HG03354 (cell line): Measurements from ENCODE around the gene IFNL3.
"Not testable (repeated sequence)": the region's sequence is repeated elsewhere in the genome, so short reads cannot be mapped to it uniquely, and the experiment has no call there.

Experiments
- ATAC-seq: cut with Tn5 transposase; IDR thresholded peaks from one replicate; pipeline ENCODE4 v1.9.1; 2021; ENCODE audit warnings: mild to moderate bottlenecking; ENCODE audit not compliant: unreplicated experiment, poor library complexity, severe bottlenecking

IFNL3 gene

DNA sequence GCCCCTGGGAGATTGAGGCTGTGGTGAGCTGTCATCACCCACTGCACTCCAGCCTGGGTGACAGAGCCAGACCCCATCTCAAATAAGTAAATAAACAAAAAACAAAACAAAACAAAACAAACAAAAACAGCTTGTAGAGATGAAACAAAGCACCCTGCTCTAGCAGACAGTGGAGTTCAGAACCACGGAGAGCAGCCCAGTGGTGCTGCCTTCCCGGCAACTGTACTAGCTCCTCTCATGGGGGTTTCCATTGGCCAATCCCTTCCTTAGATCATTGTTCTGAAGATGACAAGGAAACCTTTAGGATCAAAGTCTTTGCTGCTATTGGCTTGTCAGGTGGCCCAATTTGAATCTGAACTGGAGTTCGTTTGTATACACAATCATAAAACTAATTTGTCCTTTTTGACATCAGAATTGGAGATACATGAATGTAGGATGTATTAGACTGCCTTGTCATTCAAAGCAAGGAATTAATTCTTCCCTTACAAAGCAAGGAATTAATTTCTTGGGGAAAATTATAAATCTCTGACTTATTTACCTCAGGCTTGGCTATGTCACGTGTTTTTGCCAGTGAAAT is 21.0 kb downstream of the IFNL3 start:
- ATAC-seq: no peak

DNA sequence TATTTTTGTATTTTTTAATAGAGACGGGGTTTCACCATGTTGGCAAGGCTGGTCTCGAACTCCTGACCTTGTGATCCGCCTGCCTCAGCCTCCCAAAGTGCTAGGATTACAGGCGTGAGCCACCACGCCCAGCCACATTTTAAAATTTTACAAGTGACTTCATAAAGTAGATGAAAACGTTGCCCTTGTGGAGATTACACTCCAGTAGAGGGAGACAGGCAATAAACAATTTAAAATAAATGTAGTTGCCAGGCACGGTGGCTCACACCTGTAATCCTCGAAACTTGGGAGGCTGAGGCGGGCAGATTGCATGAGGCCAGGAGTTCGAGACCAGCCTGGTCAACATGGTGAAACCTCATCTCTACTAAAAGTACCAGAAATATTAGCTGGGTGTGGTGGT is 25.7 kb downstream of the IFNL3 start:
- ATAC-seq: not testable (repeated sequence)

DNA sequence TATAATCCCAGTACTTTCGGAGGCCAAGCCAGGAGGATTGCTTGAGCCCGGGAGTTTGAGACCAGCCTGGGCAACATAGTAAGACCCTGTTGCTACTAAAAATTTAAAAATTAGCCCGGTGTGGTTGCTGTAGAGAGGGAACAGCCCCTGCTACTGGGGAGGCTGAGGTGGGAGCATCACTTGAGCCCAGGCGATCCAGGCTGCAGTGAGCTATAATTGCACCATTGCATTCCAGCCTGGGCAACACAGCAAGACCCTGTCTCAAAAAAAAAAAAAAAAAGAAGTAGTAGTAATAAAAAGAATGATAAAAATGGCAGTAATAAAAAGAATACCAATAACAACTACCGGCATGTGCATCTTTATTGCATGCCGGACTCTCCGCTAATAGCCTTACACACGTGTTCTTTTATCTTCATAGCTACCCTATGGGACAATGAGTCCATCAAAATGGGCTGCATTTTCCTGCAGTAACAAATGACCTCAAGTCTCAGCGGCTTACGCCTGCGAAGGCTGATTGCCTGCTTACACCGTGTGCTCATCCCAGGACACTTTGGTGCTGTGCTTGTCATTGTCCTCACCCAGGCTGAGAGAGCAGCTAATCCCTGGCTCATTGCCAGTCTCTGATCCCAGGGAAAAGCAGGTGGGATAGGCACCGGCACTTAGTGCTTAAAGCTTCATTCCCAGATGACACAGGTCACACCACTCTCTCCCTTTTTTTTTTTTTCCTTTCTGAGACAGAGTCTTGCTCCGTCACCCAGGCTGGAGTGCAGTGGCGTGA is 26.4 kb downstream of the IFNL3 start:
- no peak for ATAC-seq

DNA sequence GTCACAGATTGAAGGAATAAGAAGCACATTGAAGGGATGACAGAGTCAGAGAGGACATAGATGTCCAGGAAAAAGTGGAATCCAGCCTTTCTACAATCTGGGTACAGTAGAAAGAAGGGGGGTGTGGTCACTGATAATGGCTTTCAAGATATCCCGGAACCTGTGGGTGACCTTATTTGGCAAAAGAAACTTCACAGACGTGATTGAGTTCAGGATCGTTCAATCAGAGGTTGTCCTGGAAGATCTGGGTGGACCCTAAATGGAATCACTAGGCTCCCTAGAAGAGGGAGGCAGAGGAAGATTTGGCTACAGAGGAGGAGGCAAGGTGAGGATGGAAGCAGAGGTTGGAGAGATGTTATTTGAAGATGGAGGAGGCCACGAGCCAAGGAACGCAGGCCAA is 27.7 kb downstream of the IFNL3 start:
- ATAC-seq: no peak

DNA sequence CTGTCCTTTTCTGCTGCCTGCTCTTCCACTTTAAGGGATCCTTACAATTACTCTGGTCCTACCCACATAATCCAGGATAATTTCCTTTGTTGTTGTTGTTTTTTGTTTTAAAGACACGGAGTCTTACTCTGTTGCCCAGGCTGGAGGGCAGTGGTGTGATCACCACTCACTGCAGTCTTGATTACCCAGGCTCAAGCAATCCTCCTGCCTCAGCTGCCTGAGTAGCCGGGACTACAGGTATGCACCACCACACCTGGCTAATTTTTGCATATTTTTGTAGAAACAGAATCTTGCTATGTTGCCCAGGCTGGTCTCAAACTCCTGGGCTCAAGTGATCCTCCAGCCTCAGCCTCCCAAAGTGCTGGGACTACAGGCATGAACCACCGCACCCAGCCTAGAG is 29.5 kb downstream of the IFNL3 start:
- ATAC-seq: not testable (repeated sequence)

DNA sequence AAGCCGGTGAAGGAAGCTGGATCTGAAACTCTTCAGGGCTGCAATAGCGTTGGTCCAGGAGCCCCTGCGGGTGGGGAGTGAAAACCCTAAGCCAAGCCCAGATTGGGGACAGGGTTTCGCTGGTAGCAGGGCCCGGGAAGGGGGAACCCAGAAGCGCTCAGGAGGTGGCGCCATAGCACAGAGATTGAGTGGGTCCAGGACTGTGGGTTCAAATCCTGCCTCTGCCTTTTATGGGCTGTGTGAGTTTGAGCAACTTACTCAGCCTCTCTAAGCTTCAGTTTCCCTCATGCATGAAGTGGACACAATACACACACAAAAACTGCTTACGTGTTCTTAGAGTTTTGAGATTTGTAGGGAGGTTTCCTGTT is 32.4 kb downstream of the IFNL3 start:
- ATAC-seq: no peak

DNA sequence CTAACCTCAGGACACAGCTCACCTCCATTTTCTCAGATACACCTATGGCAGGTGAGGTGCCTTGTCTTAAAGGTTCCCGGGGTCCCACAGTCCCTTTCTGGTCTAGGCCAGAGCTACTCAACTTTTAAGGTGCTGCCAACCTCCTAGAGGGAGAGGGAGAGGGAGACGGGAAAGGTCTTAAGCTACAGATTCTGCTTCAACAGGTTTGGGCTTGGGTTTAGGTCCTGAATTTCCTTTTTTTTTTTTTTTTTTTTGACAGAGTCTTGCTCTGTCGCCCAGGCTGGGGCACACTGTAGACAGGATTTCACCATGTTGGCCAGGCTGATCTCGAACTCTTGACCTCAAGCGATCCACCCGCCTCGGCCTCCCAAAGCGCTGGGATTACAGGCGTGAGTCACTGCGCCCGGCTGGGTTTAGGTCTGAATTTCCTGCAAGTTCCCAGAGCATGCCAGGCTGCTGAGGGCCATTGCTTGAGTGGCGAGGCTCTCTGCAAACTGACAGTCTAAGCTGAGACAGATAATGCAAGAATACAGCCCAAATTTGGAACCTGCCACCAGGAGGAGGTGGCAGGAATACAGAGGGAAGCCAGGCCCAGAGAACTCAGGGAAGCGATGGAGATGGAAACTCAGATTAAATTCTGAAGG is 33.0 kb downstream of the IFNL3 start:
- ATAC-seq: no peak

DNA sequence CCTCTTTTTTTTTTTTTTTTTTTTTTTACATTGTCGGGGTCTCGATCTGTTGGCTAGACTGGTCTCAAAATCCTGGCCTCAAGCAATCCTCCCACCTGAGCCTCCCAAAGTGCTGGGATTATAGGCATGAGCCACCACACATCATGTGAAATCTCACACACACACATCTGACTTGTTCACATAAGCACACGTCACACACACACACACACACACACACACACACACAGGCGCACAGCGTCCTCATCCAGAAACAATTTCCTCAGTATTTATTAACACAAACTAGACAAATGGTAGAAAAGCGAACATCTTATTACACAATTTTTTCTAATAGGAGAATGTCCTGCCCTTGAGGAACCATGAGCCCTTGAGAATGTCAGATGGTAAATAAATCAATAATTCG is 35.6 kb downstream of the IFNL3 start:
- no peak for ATAC-seq

DNA sequence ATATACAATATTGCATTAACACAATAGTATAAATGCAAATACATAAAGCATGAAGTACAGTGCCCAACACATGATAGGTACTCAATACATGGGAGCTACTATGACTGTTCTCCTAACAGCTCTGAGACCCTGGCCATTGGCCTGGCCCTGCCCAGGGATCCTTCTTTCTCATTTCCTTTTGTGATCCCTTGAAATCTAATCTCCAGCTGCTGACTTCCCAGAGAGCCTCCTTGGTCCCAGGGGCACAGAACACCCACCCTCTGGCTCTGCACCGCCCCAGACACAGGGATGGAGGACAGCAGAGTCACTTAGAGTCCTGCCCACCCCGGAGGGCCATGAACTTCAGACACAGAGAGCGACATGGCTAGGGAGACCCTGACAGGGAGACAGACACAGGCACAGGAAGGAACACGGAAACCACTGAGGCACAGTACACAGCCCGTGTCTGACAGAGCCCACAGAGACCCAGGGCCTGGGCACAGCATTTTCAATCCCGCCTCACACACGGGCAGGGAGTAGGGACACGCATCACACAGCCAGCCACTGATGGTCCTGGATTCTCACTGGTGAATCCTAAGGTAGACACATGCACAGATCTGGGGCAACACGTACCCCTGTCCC is 36.5 kb downstream of the IFNL3 start:
- no peak for ATAC-seq

DNA sequence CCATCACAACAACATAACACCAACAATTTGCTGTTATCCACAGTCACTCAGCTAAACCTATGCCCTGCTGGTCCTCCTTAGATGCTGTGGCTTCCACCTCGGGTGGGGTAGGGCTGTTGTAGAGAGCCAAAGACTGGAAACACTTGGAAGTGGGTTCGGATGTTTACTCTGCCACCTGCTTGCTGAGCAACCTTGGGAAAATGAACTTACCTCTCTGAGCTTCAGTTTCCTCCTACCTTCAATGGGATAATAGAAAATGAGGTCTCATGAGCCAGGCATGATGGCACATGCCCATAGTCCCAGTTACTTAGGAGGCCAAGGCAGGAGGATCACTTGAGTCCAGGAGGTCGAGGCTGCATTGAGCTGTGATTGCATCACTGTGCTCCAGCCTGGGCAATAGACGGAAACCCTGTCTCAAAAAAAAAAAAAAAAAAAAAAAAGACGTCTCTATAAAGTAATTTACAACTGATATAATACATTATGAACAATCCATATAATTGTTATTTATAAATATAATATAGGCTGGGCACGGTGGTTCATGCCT is 37.4 kb downstream of the IFNL3 start:
- ATAC-seq: no peak

DNA sequence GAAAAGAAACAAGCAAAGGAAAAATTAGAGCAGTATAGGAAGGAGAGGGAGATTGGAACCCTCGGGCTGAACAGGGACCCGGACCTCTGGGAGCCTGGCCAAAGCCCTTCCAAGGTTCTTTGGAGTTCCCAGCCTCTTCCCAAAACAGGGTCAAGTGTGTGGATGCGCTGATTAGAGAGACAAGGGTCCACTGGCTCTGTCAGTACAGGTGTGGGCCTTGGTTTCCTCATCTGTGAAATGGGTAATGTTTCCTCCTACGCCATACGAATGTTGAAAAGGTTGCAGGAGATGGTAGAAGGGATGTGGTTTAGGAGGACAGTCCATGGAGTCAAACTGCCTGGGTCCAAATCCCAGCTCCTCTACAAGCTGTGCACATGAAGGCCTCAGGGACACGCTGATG is 38.7 kb downstream of the IFNL3 start:
- ATAC-seq: no peak

DNA sequence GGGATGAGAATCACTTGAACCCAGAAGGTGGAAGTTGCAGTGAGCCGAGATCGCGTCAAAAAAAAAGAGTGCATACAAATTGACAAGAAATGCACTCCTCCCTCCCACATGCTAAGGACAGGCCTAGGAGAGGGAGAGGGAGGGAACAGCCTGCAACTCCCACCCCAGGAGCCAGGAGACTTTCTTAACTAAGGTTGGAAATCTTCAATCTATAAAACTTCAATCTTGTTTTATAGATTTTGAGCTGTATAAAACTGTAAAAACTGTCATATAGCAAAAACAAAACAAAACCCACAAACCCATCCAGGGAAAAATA is 39.4 kb downstream of the IFNL3 start:
- ATAC-seq: no peak

DNA sequence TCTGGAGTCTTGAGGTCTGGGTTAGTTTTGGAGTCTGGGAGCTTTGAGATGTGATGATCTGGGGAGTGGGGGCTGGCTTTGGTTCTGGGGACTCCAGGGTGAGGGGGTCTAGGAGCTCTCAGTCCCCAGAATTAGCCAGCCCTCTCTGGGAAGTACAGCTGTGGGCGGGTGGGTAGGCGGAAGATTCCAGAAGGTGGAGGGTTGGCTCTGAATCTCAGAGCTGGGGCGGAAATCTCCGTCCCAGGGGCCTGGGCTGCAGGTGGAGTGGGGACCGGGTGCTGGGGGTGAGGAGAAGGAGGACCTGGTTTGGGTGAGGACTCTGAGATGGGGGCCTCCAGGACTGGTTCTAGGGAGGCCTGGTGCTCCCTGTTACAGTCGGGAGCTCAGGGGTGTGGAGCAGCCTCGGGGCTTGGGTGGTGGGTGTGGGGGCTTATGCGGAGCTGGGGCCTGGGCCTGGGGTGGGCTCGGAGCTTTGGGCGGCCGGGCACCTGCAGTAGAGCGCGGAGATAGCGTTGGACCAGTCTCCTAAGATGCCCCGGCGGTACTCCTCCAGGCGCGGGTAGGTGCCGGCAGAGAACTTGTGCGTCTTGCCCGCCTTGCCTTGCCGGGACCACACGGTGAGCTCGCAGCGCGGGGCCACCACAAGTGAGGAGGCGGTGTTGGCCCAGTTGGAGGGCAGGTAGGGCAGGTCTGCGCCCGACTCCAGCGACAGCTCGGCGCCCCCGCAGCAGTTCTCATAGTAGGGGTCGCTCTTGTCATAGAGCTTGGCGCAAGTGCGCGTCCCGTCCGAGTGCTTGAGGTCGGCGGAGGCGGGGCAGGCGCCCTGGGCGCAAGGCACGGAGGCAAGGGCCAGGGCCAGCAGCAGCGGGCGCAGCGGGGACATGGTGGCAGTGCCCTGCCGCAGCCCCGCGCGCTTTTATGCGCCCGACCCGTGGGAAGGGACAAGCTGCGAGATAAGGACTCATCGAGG is 41.1 kb downstream of the IFNL3 start, which contains the start of gene SYCN:
Gene SYCN (minus strand): TSS at position 892 of the 970 bp plus-strand sequence. CDS start 9 bp downstream, at position 883.
- ATAC-seq: no peak

DNA sequence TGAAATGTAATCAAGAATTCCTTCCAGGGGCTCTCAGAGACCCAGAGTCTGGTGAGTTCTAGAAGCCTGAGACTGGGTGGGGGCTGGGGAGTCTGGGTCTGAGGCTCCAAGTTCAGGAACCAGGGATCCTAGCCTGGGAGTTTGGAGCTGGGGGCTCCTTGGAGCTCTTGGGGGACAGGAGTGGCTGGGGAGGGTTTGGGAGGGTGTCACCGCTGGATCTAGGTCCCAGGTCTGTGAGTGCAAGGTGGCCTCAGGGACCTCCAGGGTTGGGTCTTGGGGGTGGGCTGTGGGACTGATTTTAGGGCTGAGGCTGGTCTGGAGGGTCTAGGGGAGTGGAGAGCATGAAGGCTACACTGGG is 41.8 kb downstream of the IFNL3 start:
- ATAC-seq: no peak

DNA sequence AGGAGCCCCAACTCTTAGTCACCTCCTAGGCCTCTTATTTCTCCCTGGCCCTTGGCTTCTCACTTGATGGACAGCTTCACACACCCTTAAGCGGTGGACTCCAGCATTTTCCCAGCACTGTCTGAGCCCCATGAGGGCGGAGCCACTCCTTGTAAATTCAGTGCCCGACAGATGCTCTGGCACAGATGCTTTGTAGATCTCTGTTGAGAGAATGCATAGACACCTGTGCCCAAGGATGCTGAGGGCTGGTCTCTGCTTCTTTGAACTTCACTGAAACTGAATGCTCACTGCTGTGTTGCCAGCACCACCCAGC is 44.0 kb downstream of the IFNL3 start:
- no peak for ATAC-seq

DNA sequence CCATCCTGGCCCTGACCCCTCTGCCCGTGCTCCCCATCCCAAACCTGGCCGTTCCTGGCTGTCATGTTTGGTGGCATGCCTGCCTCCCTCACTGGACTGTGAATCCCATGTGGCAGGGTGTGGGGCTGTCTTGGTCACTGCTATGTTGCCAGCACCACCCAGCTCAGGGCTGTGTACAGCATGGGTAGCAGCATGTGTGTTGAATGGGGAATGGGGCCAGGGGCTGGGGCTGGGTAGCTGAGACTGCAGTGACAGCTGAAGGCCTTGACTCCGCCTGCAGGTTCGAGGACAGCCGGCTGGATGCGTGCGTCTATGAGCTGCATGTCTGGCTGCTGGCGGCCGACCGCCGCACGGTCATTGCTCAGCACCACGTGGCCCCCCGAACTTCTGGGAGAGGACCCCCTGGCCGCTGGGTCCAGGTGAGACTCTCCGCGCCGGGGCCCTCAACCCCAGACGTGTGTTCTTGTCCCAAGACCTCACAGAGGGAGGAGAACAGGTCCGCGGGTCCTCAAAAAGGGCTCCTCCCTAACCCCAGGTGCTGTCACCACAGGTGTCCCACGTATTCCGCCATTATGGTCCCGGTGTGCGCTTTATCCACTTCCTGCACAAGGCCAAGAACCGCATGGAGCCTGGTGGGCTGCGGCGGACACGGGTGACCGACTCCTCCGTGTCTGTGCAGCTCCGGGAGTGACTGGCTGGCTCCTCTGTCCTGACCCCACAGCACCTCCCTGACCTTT is 44.6 kb downstream of the IFNL3 start:
- ATAC-seq: no peak

DNA sequence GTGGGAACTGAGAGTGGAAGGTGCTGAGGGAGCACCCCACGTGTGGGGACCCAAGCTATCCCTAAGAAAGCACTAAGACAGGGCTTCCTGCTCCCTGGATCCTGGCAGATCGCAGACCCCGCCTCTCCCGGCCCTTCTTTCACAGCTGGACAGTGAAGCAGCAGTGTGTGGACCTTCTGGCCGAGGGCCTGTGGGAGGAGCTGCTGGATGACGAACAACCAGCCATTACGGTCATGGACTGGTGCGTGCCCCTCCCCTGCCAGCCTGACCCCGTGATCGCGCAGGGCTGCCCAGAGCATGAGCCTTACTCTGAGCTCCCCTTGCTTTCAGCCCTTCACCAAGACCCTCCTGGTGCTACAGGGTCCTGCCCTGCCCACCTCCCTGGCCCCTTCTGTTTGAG is 45.8 kb downstream of the IFNL3 start:
- no peak for ATAC-seq

DNA sequence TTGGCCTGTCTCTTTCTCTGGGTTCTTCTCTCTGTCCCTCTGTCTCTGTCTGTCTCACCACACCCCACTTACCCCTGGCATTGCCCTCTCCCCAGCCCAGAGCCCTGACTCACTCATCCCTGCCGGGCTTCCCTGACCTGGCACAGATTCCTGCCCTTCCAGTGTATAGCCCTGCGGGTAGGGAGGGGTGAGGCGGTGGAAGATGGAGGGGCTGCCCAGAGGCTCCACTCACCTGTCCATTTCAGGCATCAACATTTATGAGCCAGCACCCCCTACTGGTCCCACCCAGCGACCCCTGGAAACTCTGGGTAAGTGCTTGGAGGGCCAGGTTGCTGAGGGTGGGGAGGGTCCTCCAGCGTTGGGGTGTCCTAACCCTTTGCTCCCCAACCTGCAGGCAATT is 47.0 kb downstream of the IFNL3 start:
- no peak for ATAC-seq

DNA sequence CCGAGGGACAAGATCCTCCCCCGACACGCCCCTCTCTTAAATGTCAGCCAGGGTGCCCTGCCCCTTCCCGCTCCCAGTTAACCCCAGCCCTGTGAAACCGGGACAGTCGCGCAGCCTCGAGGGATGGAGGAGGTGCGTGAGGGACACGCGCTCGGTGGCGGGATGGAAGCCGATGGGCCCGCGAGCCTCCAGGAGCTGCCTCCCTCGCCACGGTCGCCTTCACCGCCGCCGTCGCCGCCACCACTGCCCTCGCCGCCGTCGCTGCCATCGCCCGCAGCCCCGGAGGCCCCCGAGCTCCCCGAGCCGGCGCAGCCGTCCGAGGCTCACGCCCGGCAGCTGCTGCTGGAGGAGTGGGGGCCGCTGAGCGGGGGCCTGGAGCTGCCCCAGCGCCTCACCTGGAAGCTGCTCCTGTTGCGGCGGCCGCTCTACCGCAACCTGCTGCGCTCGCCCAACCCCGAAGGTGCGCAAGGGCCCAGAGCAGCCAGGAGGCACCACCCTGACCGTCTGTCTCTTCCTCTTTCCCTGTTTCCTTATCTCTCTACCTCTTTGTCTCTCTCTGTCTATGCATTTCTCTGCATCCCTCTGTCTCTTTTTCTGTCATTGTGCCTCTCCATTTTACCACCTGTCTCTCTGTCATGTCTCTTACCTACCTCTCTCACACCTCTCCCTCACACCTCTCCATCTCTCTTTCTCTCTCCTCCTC is 47.8 kb downstream of the IFNL3 start, which contains the start of gene NCCRP1:
Gene NCCRP1 (plus strand): TSS at position 105 of the 703 bp plus-strand sequence. CDS start 19 bp downstream, at position 124.
- no peak for ATAC-seq
